HEK293 (cell line): ENCODE results near the gene PEAR1.

Experiments used
- CTCF ChIA-PET: fragments of 350-600 bp; formaldehyde crosslinking; extraction: SDS; loops from one replicate; lab custom pipeline; 2021; ENCODE audit warnings: antibody characterized with exemption; lab: Yijun Ruan, JAX
- POLR2A ChIA-PET: fragments of 300-600 bp; formaldehyde crosslinking; extraction: SDS; loops from one replicate; lab custom pipeline; 2020; ENCODE audit warnings: antibody characterized with exemption, inconsistent platforms; lab: Yijun Ruan, JAX
- H3K27ac ChIP-seq: fragments of 200-500 bp; sonication (Bioruptor generic); 2 replicates; pipeline ENCODE4 v1.5.1; 2014; ENCODE audit warnings: low read depth, low read length, control low read depth, inconsistent platforms; ENCODE audit errors: extremely low read depth
- H3K36me3 ChIP-seq, 2 experiments: fragments of 200-500 bp in 1 of 2; sonication (Bioruptor generic) in 1 of 2; 1 replicate in 1 of 2; 2 replicates in 1 of 2; pipeline ENCODE4 v1.5.1; 2014 to 2017; ENCODE audit warnings: inconsistent platforms in 2 of 2, low read length in 2 of 2; ENCODE audit not compliant: control insufficient read depth in 2 of 2, insufficient read depth in 1 of 2
- H3K4me1 ChIP-seq: fragments of 200-500 bp; sonication (Bioruptor generic); 2 replicates; pipeline ENCODE4 v1.5.1; 2014; ENCODE audit warnings: mild to moderate bottlenecking, low read length, inconsistent platforms; ENCODE audit not compliant: control insufficient read depth, insufficient read depth
- H3K4me3 ChIP-seq: 2 replicates; pipeline ENCODE4 v1.5.1; 2011; ENCODE audit warnings: low read depth, mild to moderate bottlenecking, control low read depth, low read length, moderate library complexity
- H3K9me3 ChIP-seq: fragments of 200-500 bp; sonication (Bioruptor generic); 2 replicates; pipeline ENCODE4 v1.5.1; 2014; ENCODE audit warnings: low read depth, low read length, inconsistent platforms; ENCODE audit not compliant: control insufficient read depth, insufficient read depth
- HOXD13 ChIP-seq: sonication (generic); formaldehyde crosslinking; IDR thresholded peaks from 2 replicates; pipeline ENCODE4 v1.8.0; 2022; ENCODE audit warnings: missing genetic modification reagents, borderline replicate concordance
- OVOL3 ChIP-seq: fragments of 450-650 bp; formaldehyde crosslinking; IDR thresholded peaks from 2 replicates; pipeline ENCODE4 v1.5.1; 2016; ENCODE audit warnings: missing biosample characterization, missing genetic modification characterization
- SETDB1 ChIP-seq: IDR thresholded peaks from one replicate; pipeline ENCODE4 v1.6.1; 2017; ENCODE audit warnings: mild to moderate bottlenecking, low read length, moderate library complexity, mixed read lengths; ENCODE audit not compliant: insufficient read length
- TRIM28 ChIP-seq: IDR thresholded peaks from 2 replicates; pipeline ENCODE4 v1.6.1; 2011; ENCODE audit warnings: low read length, control low read depth, borderline replicate concordance
- ZNF175 ChIP-seq: fragments of 450-650 bp; formaldehyde crosslinking; IDR thresholded peaks from 2 replicates; pipeline ENCODE4 v1.5.1; 2016; ENCODE audit warnings: missing biosample characterization, missing genetic modification characterization
- ZNF239 ChIP-seq: fragments of 450-650 bp; formaldehyde crosslinking; IDR thresholded peaks from 2 replicates; pipeline ENCODE4 v1.5.1; 2016; ENCODE audit warnings: missing biosample characterization, missing genetic modification characterization
- ZNF394 ChIP-seq: fragments of 450-650 bp; formaldehyde crosslinking; IDR thresholded peaks from 2 replicates; pipeline ENCODE4 v1.5.1; 2016; ENCODE audit warnings: missing biosample characterization, missing genetic modification characterization, mild to moderate bottlenecking, moderate library complexity, borderline replicate concordance
- ZNF416 ChIP-seq: fragments of 450-650 bp; formaldehyde crosslinking; IDR thresholded peaks from 2 replicates; pipeline ENCODE4 v1.5.1; 2016; ENCODE audit warnings: missing biosample characterization, missing genetic modification characterization
- ZNF426 ChIP-seq: fragments of 450-650 bp; formaldehyde crosslinking; IDR thresholded peaks from 2 replicates; pipeline ENCODE4 v1.5.1; 2017; ENCODE audit warnings: missing biosample characterization, missing genetic modification characterization, mild to moderate bottlenecking, inconsistent platforms, moderate library complexity
- ZNF433 ChIP-seq: fragments of 450-650 bp; formaldehyde crosslinking; IDR thresholded peaks from 2 replicates; pipeline ENCODE4 v1.5.1; 2016; ENCODE audit warnings: missing biosample characterization, missing genetic modification characterization, low read depth
- ZNF48 ChIP-seq: fragments of 450-650 bp; formaldehyde crosslinking; IDR thresholded peaks from 2 replicates; pipeline ENCODE4 v1.5.1; 2016; ENCODE audit warnings: missing biosample characterization, missing genetic modification characterization
- ZNF510 ChIP-seq: fragments of 450-650 bp; formaldehyde crosslinking; IDR thresholded peaks from 2 replicates; pipeline ENCODE4 v1.5.1; 2018; ENCODE audit warnings: mild to moderate bottlenecking, missing genetic modification characterization, missing biosample characterization; ENCODE audit not compliant: insufficient replicate concordance
- ZNF529 ChIP-seq: fragments of 450-650 bp; formaldehyde crosslinking; IDR thresholded peaks from 2 replicates; pipeline ENCODE4 v1.5.1; 2017; ENCODE audit warnings: missing genetic modification characterization, missing biosample characterization; ENCODE audit not compliant: insufficient replicate concordance
- TF ChIP-seq, protein P1 (sequence below): IDR thresholded peaks from 2 replicates; pipeline ENCODE4 v1.6.1; 2011; ENCODE audit warnings: mild to moderate bottlenecking, low read depth, low read length, borderline replicate concordance
- TF ChIP-seq, protein P2 (sequence below): fragments of 450-650 bp; formaldehyde crosslinking; IDR thresholded peaks from 2 replicates; pipeline ENCODE4 v1.5.1; 2016; ENCODE audit warnings: missing biosample characterization, missing genetic modification characterization
- TF ChIP-seq, protein P3 (sequence below): fragments of 450-650 bp; IDR thresholded peaks from 2 replicates; pipeline ENCODE4 v1.5.1; 2018; ENCODE audit warnings: missing biosample characterization, mild to moderate bottlenecking, missing genetic modification characterization
- TF ChIP-seq, protein P4 (sequence below): fragments of 450-650 bp; formaldehyde crosslinking; IDR thresholded peaks from 2 replicates; pipeline ENCODE4 v1.5.1; 2016; ENCODE audit warnings: missing biosample characterization, missing genetic modification characterization, low read depth
- TF ChIP-seq, protein P5 (sequence below): fragments of 450-650 bp; formaldehyde crosslinking; IDR thresholded peaks from 2 replicates; pipeline ENCODE4 v1.5.1; 2016; ENCODE audit warnings: missing biosample characterization, missing genetic modification characterization

The PEAR1 gene

DNA sequence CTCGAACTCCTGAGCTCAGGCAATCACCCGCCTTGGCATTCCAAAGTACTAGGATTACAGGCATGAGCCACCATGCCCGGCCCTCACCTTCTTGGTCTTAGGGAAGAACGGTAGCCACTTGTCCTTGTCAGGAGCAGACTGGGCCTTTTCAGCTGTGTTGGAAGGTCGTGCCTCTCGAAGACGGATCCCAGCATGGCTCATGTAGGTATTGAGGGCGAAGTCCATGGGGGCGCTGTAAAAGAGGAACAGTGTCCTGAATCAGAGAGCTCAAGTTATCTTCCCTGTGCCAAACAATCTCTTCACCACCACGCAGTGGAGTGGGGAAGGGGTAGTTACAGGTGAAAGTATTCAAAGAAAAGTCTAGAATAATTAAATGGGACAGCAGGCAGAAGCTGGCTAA lies 62.8 kb downstream of the PEAR1 start (continued):
- TF ChIP-seq, protein P1, sequence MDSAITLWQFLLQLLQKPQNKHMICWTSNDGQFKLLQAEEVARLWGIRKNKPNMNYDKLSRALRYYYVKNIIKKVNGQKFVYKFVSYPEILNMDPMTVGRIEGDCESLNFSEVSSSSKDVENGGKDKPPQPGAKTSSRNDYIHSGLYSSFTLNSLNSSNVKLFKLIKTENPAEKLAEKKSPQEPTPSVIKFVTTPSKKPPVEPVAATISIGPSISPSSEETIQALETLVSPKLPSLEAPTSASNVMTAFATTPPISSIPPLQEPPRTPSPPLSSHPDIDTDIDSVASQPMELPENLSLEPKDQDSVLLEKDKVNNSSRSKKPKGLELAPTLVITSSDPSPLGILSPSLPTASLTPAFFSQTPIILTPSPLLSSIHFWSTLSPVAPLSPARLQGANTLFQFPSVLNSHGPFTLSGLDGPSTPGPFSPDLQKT: no peak
- TF ChIP-seq, protein P2, sequence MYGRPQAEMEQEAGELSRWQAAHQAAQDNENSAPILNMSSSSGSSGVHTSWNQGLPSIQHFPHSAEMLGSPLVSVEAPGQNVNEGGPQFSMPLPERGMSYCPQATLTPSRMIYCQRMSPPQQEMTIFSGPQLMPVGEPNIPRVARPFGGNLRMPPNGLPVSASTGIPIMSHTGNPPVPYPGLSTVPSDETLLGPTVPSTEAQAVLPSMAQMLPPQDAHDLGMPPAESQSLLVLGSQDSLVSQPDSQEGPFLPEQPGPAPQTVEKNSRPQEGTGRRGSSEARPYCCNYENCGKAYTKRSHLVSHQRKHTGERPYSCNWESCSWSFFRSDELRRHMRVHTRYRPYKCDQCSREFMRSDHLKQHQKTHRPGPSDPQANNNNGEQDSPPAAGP (tag by site-specific recombination): no peak
- no peak for TF ChIP-seq ZNF416 (tag by site-specific recombination)

DNA sequence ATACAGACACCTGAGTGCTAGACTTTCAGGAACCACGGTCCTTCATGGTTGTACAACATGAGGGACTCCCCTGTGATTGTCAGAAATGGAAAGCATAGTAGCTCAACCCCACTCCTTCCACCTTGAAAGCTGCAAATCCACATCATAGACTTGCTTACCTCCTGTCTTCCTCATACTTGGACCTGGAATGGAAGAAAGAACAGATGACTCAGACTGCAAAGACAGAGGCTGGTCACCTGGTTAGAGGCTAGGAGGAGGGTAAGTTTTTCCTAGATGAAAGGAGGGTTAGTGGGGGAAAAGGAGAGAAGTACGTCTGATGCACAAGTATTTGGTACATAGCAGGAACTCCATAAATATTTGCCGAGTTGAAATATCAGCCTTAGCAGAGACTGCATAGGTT lies 64.1 kb downstream of the PEAR1 start:
- no peak for TF ChIP-seq OVOL3 (tag by site-specific recombination)
- TF ChIP-seq ZNF510 (tag by site-specific recombination): no peak
- no peak for TF ChIP-seq ZNF426 (tag by site-specific recombination)
- no peak for TF ChIP-seq ZNF433 (tag by site-specific recombination)
- no peak for TF ChIP-seq HOXD13
- no peak for TF ChIP-seq ZNF394 (tag by site-specific recombination)
- TF ChIP-seq, protein P3, sequence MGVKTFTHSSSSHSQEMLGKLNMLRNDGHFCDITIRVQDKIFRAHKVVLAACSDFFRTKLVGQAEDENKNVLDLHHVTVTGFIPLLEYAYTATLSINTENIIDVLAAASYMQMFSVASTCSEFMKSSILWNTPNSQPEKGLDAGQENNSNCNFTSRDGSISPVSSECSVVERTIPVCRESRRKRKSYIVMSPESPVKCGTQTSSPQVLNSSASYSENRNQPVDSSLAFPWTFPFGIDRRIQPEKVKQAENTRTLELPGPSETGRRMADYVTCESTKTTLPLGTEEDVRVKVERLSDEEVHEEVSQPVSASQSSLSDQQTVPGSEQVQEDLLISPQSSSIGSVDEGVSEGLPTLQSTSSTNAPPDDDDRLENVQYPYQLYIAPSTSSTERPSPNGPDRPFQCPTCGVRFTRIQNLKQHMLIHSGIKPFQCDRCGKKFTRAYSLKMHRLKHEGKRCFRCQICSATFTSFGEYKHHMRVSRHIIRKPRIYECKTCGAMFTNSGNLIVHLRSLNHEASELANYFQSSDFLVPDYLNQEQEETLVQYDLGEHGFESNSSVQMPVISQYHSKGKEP: no peak
- TF ChIP-seq SETDB1: no peak
- TF ChIP-seq, protein P4, sequence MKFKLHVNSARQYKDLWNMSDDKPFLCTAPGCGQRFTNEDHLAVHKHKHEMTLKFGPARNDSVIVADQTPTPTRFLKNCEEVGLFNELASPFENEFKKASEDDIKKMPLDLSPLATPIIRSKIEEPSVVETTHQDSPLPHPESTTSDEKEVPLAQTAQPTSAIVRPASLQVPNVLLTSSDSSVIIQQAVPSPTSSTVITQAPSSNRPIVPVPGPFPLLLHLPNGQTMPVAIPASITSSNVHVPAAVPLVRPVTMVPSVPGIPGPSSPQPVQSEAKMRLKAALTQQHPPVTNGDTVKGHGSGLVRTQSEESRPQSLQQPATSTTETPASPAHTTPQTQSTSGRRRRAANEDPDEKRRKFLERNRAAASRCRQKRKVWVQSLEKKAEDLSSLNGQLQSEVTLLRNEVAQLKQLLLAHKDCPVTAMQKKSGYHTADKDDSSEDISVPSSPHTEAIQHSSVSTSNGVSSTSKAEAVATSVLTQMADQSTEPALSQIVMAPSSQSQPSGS (tag by site-specific recombination): no peak
- no peak for TF ChIP-seq ZNF529 (tag by site-specific recombination)
- TF ChIP-seq TRIM28: no peak
- TF ChIP-seq ZNF48 (tag by site-specific recombination): no peak
- TF ChIP-seq, protein P5, sequence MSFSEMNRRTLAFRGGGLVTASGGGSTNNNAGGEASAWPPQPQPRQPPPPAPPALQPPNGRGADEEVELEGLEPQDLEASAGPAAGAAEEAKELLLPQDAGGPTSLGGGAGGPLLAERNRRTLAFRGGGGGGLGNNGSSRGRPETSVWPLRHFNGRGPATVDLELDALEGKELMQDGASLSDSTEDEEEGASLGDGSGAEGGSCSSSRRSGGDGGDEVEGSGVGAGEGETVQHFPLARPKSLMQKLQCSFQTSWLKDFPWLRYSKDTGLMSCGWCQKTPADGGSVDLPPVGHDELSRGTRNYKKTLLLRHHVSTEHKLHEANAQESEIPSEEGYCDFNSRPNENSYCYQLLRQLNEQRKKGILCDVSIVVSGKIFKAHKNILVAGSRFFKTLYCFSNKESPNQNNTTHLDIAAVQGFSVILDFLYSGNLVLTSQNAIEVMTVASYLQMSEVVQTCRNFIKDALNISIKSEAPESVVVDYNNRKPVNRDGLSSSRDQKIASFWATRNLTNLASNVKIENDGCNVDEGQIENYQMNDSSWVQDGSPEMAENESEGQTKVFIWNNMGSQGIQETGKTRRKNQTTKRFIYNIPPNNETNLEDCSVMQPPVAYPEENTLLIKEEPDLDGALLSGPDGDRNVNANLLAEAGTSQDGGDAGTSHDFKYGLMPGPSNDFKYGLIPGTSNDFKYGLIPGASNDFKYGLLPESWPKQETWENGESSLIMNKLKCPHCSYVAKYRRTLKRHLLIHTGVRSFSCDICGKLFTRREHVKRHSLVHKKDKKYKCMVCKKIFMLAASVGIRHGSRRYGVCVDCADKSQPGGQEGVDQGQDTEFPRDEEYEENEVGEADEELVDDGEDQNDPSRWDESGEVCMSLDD (tag by site-specific recombination): no peak
- no peak for TF ChIP-seq ZNF239 (tag by site-specific recombination)
- no peak for TF ChIP-seq ZNF175 (tag by site-specific recombination)
- Histone ChIP-seq H3K9me3 (no peaks in the 10 kb centered on the region), H3K4me1 (no peaks in the 10 kb centered on the region), H3K36me3 (peaks cover 11 to 91% of the 10 kb centered on the region in 2 experiments), H3K4me3 (no peak overlapping the region), H3K27ac (no peak overlapping the region)
- POLR2A ChIA-PET: interaction anchor here (0.5 kb wide), 1 partner anchor 27 kb away, joined by 4 read pairs; no protein-coding TSS in a partner anchor
- CTCF ChIA-PET: interaction anchor here (0.7 to 1.7 kb wide), 2 partner anchors 30 to 132 kb away, joined by 3 to 4 read pairs; no protein-coding TSS in a partner anchor
